Omental fat pad (tissue), 4 donors: ENCODE measurements around the gene ABCC5. TPM values are rescaled to one million over a fixed set of nuclear protein-coding genes. Genes with fewer than 3 reads are reported as not detected.
"Not testable (repeated sequence)": the region's sequence is repeated elsewhere in the genome, so short reads cannot be mapped to it uniquely, and the experiment has no call there.

ENCODE experiments used
- ATAC-seq: fragments of 150-250 bp; one replicate; pipeline ENCODE4 v1.9.1; 2016; ENCODE audit warnings: mild to moderate bottlenecking, moderate library complexity; ENCODE audit not compliant: low FRiP score
- DNase-seq: peaks from one replicate; pipeline ENCODE4 v3.0.0-alpha.2; 2019; ENCODE audit warnings: low spot score
- total RNA-seq, 4 donors: library from RNA; depleted of rRNA; stranded (reverse); fragments of >200 nt; gene quantifications; one replicate each; pipeline ENCODE4 v1.1.0, GENCODE V29; 2016
- TF ChIP-seq, protein P1 (sequence below), 3 donors: fragments of 450-650 bp; IDR thresholded peaks; one replicate each; pipeline ENCODE4 v1.5.1; 2016 to 2017; ENCODE audit warnings: antibody characterized with exemption in 3 of 3, mild to moderate bottlenecking in 3 of 3, moderate library complexity in 2 of 3

Gene ABCC5
- total RNA-seq, 4 donors from 2014 or later, result 19.7 to 32.0 (median 27.2) TPM

DNA sequence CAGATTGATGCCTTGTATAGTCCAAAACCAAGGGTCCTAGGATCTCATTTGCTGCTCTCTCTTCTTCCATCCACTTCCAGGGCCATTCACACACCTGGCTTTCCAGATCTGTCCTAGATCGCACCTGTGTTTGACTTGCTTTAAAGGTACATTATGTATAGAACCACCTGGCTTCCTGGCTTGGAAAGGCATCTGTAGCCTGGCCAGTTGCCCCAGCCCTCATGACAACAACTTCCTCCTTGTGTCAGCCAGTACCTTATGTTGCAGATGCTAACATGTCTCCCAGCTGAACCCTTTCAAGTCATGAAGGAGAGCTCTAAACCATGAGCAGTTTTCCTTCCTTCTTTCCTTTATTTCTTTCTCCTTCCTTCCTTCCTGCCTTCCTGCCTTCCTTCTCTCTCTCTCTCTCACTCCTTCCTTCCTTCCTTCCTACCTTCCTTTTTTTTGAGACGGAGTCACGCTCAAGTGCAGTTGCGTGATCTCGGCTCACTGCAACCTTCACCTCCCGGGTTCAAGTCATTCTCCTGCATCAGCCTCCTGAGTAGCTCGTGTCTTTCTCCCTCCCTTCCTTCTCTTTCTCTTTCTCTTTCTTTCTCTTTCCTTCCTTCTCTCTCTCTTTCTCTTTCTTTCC is 32.6 kb upstream of the ABCC5 start:
- TF ChIP-seq, protein P1, sequence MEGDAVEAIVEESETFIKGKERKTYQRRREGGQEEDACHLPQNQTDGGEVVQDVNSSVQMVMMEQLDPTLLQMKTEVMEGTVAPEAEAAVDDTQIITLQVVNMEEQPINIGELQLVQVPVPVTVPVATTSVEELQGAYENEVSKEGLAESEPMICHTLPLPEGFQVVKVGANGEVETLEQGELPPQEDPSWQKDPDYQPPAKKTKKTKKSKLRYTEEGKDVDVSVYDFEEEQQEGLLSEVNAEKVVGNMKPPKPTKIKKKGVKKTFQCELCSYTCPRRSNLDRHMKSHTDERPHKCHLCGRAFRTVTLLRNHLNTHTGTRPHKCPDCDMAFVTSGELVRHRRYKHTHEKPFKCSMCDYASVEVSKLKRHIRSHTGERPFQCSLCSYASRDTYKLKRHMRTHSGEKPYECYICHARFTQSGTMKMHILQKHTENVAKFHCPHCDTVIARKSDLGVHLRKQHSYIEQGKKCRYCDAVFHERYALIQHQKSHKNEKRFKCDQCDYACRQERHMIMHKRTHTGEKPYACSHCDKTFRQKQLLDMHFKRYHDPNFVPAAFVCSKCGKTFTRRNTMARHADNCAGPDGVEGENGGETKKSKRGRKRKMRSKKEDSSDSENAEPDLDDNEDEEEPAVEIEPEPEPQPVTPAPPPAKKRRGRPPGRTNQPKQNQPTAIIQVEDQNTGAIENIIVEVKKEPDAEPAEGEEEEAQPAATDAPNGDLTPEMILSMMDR (IDR thresholded peaks at IDR 0.05), result no peak
- ATAC-seq (no peak), DNase-seq (no peak)

DNA sequence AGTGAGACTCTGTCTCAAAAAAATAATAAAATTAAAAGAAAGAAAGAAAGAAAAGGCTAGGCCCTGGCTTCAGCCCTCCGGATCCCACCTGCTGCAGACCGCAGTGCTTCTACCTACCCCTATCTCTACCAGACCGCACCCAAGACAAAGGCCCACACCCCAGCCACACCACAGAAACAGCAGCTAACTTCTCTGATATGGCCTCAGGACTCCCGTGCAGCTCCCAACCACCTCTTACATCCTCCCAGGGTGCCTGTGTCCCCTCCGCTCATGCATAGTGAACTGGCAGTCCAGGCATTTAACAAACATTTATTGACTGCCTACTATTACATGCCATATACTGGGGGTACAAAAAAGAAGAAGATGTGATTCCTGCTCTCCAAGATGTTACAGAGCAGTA is 28.3 kb upstream of the ABCC5 start:
- no peak for ATAC-seq
- TF ChIP-seq, protein P1 (IDR thresholded peaks at IDR 0.05), result no peak
- DNase-seq, result no peak

GRCh38 chr3:184042617-184043016 is 24.9 kb upstream of the ABCC5 start:
- TF ChIP-seq, protein P1 (IDR thresholded peaks at IDR 0.05), result no peak
- DNase-seq (no peak), ATAC-seq (no peak)

DNA sequence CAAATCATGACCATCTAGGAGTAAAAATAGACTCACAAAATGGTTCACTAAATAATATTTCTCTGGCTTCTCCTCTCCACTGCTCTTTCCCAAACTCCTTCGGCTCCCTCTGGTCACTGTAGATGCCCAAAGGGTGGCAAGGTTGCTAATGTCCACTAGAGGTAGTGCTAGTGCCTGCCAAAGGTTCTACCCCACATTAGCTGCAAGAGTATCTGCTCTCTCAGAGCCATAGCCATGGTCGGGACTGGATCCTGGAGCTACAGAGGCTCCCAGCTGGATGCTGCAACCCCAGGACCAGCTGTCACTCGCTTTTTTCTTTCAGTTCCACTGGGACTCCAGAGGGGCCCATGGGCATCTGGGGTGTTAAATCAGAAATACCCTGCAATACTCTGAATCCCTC is 22.3 kb upstream of the ABCC5 start:
- TF ChIP-seq, protein P1 (IDR thresholded peaks at IDR 0.05), result no peak
- no peak for ATAC-seq
- DNase-seq, result no peak

DNA sequence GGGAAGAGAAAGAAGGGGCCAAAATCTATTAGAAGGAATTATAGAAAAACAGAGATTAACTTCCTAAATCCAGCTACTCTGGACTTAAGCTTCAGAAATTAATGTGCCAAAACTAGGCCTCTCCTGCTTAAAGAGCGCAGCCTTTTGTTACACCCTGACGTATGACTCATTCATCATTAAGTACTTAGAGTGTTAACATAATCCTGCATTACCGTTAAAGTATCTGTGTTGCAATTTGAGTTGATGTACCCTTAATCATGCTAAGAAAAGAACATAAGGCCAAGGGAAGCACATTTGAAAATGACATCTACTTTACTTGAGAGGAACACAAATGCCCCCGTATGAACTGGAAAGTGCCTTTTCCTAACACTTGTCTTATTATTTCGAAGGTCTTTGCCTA is 21.7 kb upstream of the ABCC5 start:
- TF ChIP-seq, protein P1 (IDR thresholded peaks at IDR 0.05), result no peak
- ATAC-seq (peak; percentile 78), DNase-seq (no peak)

GRCh38 chr3:184038307-184038706 is 20.6 kb upstream of the ABCC5 start:
- ATAC-seq, DNase-seq: not testable (repeated sequence)

GRCh38 chr3:184037816-184038215 is 20.1 kb upstream of the ABCC5 start:
- DNase-seq, result no peak

More at GRCh38 chr3:184037816-184038215, 20.1 kb upstream of the ABCC5 start:
- TF ChIP-seq, protein P1 (IDR thresholded peaks at IDR 0.05), result no peak
- ATAC-seq, result no peak
